Left cardiac atrium (tissue), 4 donors: ENCODE measurements around the gene NUP133. TPM values are rescaled to one million over a fixed set of nuclear protein-coding genes. Genes with fewer than 3 reads are reported as not detected.
A peak's percentile ranks its signal among the peaks of the same experiment; 100 is the strongest.
"Not testable (repeated sequence)": the region's sequence is repeated elsewhere in the genome, so short reads cannot be mapped to it uniquely, and the experiment has no call there.

Source experiments
- ATAC-seq, 2 donors: fragments of 200-7000 bp; cut with Tn5 transposase; one replicate each; pipeline ENCODE4 v1.9.1; 2020; ENCODE audit warnings: mild to moderate bottlenecking in 2 of 2, moderate library complexity in 2 of 2
- DNase-seq: peaks from one replicate; pipeline ENCODE4 v3.0.0-alpha.2; 2020
- intact Hi-C, 2 donors: fragments of 100-400 bp; cut with DNase I; formaldehyde crosslinking; loops; one replicate each; pipeline versions ENCODE4 v1.14.1 to v1.15.1; 2022 to 2023
- total RNA-seq, 2 donors: library from RNA; stranded (reverse); fragmentation: NEBNext Ultra II Directional; extraction: Animal tissue kit (Norgen Biotek cat#: 25700); gene quantifications; one replicate each; pipeline ENCODE4 v1.2.1, GENCODE V29; 2021
- donor health status: DM: no; HTN: yes; CAD: no.
- donor health status: DM: no; HTN: yes; CAD: no; lungs with severe emphysema.
- donor health status: DM: yes; HTN: yes; CAD: no.
- donor health status: Dilated cardiomyopathy.

NUP133 gene
- total RNA-seq, 2 donors from 2014 or later = 29.4 to 29.8 TPM

- DNase-seq (no peak), ATAC-seq (no peak)
- intact Hi-C loops = no loop called here
Measured at GRCh38 chr1:229432116-229432461, 76.1 kb downstream of the NUP133 start.

- ATAC-seq (no peak), DNase-seq (no peak)
- intact Hi-C loops = no loop called here
Measured at GRCh38 chr1:229431284-229432115, 76.6 kb downstream of the NUP133 start.

- intact Hi-C loops = no loop called here
- peak; percentile 77 for DNase-seq
- peak; percentile 55 to 68 for ATAC-seq
Measured at GRCh38 chr1:229430761-229431283, 77.3 kb downstream of the NUP133 start.

GRCh38 chr1:229428256-229428655 is 79.9 kb downstream of the NUP133 start:
- ATAC-seq = no peak
- intact Hi-C loops = no loop called here
- DNase-seq = no peak

- ATAC-seq = no peak
- intact Hi-C loops = no loop called here
Measured at GRCh38 chr1:229427572-229427971, 80.6 kb downstream of the NUP133 start.

GRCh38 chr1:229425564-229426159 is 82.5 kb downstream of the NUP133 start:
- intact Hi-C loops = no loop called here
- ATAC-seq (no peak), DNase-seq (no peak)

More at GRCh38 chr1:229427572-229427971, 80.6 kb downstream of the NUP133 start:
- no peak for DNase-seq

GRCh38 chr1:229420765-229421164 is 87.4 kb downstream of the NUP133 start:
- DNase-seq (no peak), ATAC-seq (no peak)
- intact Hi-C loops = no loop called here

- intact Hi-C loops = no loop called here
- no peak for DNase-seq
- ATAC-seq = no peak
Measured at GRCh38 chr1:229420224-229420623, 87.9 kb downstream of the NUP133 start.

- intact Hi-C loops, DNase-seq, ATAC-seq: not testable (repeated sequence)
Measured at GRCh38 chr1:229418586-229418985, 89.6 kb downstream of the NUP133 start.

GRCh38 chr1:229412810-229413209 is 95.3 kb downstream of the NUP133 start:
- ATAC-seq, DNase-seq, intact Hi-C loops: not testable (repeated sequence)

- DNase-seq = no peak
- intact Hi-C loops = no loop called here
- ATAC-seq = no peak
Measured at GRCh38 chr1:229412056-229412455, 96.1 kb downstream of the NUP133 start.

GRCh38 chr1:229411434-229412055 is 96.6 kb downstream of the NUP133 start:
- intact Hi-C loops = no loop called here
- ATAC-seq (no peak), DNase-seq (no peak)

- peak; percentile 75 for DNase-seq
- intact Hi-C loops = no loop called here
- peak; percentile 70 to 87 for ATAC-seq
Measured at GRCh38 chr1:229410692-229411433, 97.3 kb downstream of the NUP133 start.

- intact Hi-C loops = no loop called here
- DNase-seq (no peak), ATAC-seq (no peak)
Measured at GRCh38 chr1:229410370-229410691, 97.8 kb downstream of the NUP133 start.

GRCh38 chr1:229409616-229410369 is 98.3 kb downstream of the NUP133 start:
- intact Hi-C loops = loop anchor here in 1 of 2 donors (5.0 kb wide), 1 partner anchor 53 kb away; no protein-coding TSS in a partner anchor
- ATAC-seq (peak; percentile 10 to 29), DNase-seq (no peak)

- ATAC-seq (peak; percentile 77 to 79), DNase-seq (peak; percentile 61)
- intact Hi-C loops = loop anchor here in 1 of 2 donors (5.0 kb wide), 1 partner anchor 54 kb away; no protein-coding TSS in a partner anchor
Measured at GRCh38 chr1:229408458-229409037, 99.6 kb downstream of the NUP133 start.

GRCh38 chr1:229407206-229408026 is 100.7 kb downstream of the NUP133 start:
- ATAC-seq (no peak), DNase-seq (no peak)
- intact Hi-C loops = loop anchor here in 1 of 2 donors (5.0 kb wide), 1 partner anchor 55 kb away; no protein-coding TSS in a partner anchor
